ENCODE results near the gene FGD2.

GRCh38 chr6:37013516-37014491 is 8.3 kb downstream of the FGD2 start:
- TF ChIP-seq SMAD5 (IDR thresholded peaks at IDR 0.05; ENCODE audit: low read depth) (no peak), CTCF (IDR thresholded peaks at IDR 0.05 in 2 of 3, conservative IDR thresholded peaks at IDR 0.05 in 1 of 3; ENCODE audit: control insufficient read depth in 2 of 3, extremely low read depth in 1 of 3, insufficient read depth in 1 of 3, low read depth in 3 of 3, low read length in 3 of 3) (no peak), BCLAF1 (IDR thresholded peaks at IDR 0.05) (no peak), POLR2A (IDR thresholded peaks at IDR 0.05; ENCODE audit: low read depth, low read length) (no peak), POLR2AphosphoS5 (IDR thresholded peaks at IDR 0.05; ENCODE audit: low read length) (no peak), CHD2 (IDR thresholded peaks at IDR 0.05; ENCODE audit: borderline replicate concordance, low read depth, low read length) (no peak), ZNF207 (IDR thresholded peaks at IDR 0.05; ENCODE audit: borderline replicate concordance) (no peak), NFYB (IDR thresholded peaks at IDR 0.05; ENCODE audit: insufficient read depth, low read depth, low read length) (no peak), RAD21 (IDR thresholded peaks at IDR 0.05; ENCODE audit: insufficient read depth, low read depth, low read length) (no peak), ZNF274 (IDR thresholded peaks at IDR 0.05; ENCODE audit: insufficient read depth, insufficient read length) (no peak), RFX5 (IDR thresholded peaks at IDR 0.05; ENCODE audit: low read depth, low read length) (no peak)
